M059J (cell line): ENCODE measurements around the gene TNNI2. TPM values are rescaled to one million over a fixed set of nuclear protein-coding genes. Genes with fewer than 3 reads are reported as not detected.

Experiments used
- DNase-seq: peaks from one replicate; pipeline ENCODE4 v3.0.0-alpha.2; 2012; ENCODE audit warnings: low read depth
- total RNA-seq: library from RNA; depleted of rRNA; stranded (reverse); fragments of >200 nt; shearing (Covaris generic); gene quantifications from 2 replicates; pipeline ENCODE4 v1.2.3, GENCODE V29; 2014

Gene TNNI2
- total RNA-seq, 1 experiment from 2014 or later: not detected

DNA sequence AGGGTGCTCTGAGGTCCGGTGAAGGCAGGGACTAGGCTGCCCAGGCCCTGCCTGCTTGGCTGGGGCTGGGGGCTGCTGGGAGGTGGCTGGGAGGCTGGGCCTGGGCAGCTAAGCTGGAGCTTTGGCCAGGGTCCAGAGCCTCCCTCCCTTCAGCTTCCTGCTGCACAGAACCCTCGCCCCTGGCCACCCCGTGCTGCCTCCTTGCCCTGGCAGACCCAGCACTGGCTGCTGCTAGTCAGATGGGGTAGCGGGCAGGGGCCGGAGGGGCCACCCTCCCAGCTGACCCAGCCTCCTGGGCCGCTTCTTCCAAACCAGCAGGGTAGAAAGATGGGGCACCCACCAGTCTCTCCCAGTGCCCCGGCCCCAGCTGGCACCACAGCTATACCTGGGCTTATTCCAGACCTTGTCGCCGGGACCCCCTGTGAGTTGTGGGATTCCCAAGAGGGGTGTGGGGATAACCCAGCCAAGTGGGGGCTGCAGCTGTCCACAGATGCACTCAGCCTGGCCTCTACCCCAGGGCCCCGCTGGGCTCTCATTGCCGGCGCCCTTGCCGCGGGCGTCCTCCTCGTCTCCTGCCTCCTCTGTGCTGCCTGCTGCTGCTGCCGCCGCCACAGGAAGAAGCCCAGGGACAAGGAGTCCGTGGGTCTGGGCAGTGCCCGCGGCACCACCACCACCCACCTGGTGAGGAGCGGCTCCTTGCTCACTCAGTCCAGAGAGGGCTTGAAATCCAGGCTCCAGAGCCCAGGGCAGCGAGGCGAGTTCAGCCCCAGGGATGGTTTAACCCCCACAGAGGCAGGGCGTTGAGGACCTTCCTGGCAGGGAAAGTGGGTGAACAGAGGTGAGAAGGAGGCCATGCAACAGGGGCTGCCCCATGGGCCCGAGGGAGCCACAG lies 3.8 kb upstream of the TNNI2 start, which contains the start of gene SYT8:
Gene SYT8 (plus strand): TSS at position 212 of the 892 bp plus-strand sequence. CDS start 116 bp downstream, at position 328.
- DNase-seq: no peak

DNA sequence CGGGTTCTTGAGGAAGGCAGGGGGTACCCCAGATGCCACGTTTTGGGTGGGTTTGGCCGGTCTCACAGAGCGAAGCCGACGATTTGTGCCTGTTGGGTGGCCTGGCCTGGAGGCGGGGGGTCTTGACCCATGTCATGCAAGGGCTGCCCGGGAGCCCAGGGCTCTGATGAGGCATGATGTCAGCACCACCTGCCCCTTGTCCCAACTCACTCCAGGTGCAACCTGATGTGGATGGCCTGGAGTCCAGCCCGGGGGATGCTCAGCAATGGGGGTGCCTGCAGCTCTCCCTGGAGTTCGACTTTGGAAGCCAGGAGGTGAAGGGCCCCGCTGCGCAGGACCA lies 3.1 kb upstream of the TNNI2 start:
- DNase-seq: no peak

DNA sequence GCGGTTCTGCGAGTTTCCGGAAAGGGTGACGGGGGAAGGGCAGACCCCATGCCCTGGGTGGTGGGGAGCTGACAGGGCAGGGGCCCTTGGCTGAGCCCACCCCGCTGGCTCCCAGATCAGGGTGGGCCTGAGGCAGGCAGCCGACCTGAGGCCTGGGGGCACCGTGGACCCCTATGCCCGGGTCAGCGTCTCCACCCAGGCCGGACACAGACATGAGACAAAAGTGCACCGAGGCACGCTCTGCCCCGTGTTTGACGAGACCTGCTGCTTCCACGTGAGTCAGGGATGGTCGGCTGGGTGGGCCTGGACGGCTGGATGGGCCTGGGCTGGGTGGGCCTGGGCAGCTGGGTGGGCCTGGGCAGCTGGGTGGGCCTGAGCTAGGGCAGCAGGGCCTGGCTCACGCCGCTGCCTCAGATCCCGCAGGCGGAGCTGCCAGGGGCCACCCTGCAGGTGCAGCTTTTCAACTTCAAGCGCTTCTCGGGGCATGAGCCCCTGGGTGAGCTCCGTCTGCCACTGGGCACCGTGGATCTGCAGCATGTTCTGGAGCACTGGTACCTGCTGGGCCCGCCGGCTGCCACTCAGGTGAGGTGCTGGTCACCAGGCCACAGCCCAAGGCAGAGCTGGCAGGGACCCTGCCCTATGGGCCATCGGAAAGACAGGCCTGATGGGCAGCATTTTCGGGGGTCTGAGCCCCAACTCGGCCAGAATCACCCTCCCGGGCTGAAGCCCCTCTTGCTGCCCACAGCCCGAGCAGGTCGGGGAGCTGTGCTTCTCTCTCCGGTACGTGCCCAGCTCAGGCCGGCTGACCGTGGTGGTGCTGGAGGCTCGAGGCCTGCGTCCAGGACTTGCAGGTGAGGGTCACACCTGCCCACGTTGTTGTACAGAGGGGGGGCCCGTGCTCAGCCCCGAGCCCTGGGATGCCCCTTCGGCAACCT lies 2.5 kb upstream of the TNNI2 start:
- DNase-seq: no peak

DNA sequence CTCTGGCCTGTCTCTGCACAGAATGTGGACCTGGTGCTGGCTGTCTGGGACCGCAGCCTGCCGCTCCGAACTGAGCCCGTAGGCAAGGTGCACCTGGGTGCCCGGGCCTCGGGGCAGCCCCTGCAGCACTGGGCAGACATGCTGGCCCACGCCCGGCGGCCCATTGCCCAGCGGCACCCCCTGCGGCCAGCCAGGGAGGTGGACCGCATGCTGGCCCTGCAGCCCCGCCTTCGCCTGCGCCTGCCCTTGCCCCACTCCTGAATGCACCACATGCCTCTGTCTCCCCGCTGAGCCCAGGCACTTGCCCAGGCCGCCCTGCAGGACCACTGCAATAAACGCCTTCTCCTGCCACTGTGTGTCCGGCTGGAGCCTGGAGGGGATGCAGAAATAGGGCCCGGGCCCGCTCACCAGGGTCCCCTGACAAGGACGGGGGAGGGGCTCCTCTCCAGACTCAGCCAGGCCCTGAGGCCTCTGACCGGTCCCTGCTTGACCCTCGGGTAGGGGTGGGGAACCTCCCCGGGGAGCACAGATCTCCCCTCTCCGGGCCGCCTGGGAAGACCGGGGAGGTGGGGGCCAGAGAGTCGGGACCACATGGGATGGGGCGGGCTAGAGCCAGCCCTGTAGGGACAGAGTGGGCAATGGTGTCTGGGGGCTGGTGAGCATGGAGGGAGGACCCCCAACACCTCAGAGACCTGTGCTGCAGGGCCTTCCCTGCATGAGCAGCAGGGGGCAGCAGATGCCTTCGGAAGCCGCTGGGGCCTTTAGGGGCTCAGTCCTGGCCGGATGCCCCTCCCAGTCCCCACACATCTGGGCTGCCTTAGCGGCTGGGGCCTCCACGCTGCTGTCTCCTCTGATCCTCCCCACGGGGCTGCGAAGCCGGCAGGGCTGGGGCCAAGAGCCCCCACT lies 1.4 kb upstream of the TNNI2 start:
- peak; percentile 47 for DNase-seq

DNA sequence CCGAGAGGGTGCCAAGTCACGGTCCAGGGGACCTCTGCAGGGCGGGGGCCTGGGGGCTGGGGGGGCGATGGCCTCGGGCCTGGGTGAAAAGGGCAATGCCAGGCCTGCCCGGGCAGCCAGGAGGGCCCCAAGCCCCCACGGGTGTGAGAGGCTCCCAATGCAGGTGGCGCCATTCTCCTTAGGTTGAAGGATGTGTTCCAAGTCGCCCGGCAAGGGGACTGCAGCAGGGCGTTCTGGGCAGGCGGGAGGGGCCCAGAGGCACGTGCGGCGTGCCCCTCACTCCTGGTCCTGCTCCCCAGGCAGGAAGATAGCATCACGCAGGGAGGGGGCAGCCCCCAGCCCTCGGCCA lies 730 bp upstream of the TNNI2 start:
- no peak for DNase-seq

DNA sequence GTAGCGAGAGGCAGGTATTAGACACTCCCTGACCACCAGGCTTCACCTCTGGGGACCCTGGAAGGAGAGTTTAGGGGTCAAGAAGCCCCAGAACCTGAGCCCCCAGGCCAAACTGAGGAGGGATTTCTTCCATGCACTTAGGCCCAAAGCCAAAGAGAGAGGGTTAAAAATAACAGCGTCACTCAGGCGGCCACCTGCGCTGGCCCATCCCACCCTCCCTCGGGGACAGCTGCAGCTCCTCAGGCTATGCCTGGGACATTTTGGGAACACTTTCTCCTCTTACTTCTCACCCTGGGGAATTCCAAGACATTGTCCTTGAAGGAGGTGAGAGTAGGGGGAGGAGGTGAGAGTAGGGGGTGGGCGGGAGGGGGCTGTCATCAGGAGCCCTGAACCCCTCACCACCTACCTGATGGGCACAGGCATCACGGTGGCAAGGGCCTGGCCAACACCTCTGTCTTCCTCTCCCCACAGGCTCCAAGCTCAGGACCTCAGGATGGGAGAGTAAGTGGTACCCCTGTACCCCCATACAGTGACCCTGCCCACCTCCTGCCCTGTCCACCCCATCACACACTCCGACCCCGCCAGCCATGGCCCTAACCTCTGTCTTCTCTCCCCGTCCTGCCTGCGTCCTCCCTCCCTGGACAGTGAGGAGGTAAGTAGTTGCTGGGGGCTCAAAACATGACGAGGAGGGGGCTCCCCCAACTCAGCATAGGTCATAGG lies 583 bp downstream of the TNNI2 start:
- no peak for DNase-seq

DNA sequence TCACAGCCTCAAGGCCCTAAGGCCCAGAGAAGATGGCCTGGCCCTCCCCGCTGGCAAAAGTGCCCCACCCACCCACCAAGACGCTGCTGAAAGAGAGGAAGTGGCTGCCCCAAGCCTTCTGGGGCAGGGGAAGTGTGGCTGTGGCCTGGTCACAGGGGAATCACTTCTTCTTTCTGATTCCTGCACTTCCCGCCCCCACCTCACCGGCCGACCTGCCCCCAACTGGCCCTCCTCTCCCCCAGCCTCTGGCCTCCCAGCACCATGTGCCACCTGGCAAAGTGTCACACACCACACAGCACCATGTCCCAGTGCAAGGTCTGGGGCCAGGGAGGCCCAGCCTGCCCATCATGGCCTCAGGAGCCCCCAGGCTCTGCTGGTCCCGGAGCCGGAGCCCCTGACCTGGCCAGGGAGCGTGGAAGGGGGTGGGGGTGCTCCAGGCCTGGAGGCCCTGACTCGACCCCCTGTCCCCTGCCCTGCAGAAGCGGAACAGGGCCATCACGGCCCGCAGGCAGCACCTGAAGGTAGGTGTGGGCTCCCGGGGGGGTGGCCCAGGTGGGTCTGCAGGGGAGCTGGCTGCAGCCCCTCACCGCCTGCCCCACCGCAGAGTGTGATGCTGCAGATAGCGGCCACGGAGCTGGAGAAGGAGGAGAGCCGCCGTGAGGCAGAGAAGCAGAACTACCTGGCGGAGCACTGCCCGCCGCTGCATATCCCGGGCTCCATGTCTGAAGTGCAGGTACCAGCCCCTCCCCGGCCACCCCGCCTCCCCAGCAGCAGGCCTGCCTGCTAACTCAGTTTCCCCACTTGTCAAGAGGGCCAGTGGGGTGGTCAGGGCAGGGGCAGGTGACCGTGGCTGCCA lies 1.4 kb downstream of the TNNI2 start:
- DNase-seq: no peak

DNA sequence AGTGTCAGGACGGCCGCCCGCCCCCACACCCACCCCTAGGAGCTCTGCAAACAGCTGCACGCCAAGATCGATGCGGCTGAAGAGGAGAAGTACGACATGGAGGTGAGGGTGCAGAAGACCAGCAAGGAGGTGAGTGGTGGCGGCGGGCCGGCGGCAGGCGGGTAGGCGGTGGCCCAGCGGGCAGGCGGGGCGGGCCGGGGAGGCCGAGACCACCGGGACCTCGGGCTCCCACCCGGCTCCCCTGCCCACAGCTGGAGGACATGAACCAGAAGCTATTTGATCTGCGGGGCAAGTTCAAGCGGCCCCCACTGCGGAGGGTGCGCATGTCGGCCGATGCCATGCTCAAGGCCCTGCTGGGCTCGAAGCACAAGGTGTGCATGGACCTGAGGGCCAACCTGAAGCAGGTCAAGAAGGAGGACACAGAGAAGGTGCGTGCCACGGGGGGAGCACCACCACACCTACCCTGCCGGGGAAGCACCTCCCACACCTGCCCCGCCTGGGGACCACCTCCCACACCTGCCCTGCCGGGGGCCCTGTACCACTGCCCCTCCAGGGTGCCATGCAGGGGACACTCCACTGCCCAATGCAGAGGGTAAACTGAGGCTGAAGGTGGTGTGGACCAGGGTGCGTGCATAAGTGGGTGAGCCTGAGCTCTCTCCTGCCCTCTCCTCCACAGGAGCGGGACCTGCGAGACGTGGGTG lies 2.1 kb downstream of the TNNI2 start:
- DNase-seq: no peak

DNA sequence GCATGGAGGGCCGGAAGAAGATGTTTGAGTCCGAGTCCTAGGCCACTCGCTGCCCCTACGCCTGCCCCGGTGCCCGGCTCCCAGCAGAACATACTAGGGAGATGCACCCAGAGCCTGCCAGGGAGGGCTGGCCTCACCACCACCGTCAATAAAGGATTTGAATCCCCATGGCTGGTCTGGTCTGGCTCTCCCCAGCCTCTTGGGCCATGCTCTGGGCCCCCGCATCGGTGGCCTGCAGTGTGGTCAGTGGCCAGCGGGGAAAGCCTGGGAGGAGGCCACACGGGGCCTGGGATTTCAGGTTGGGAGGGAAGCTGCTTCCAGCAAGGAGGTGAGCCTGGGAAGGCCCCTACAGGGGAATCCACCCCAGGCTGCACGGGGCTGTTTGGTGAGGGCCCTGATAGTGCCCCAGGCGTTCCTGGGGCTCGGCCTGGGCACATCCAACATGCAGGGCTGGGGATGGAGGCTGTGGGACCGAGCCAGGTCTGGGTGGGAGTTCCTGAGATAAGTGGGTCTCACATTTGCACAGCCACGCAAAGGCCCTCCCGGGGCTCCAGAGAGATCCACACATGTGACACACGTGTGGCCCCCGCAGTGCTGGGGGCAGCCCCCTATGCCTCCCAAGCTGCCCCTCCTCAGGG lies 2.8 kb downstream of the TNNI2 start:
- DNase-seq: no peak

DNA sequence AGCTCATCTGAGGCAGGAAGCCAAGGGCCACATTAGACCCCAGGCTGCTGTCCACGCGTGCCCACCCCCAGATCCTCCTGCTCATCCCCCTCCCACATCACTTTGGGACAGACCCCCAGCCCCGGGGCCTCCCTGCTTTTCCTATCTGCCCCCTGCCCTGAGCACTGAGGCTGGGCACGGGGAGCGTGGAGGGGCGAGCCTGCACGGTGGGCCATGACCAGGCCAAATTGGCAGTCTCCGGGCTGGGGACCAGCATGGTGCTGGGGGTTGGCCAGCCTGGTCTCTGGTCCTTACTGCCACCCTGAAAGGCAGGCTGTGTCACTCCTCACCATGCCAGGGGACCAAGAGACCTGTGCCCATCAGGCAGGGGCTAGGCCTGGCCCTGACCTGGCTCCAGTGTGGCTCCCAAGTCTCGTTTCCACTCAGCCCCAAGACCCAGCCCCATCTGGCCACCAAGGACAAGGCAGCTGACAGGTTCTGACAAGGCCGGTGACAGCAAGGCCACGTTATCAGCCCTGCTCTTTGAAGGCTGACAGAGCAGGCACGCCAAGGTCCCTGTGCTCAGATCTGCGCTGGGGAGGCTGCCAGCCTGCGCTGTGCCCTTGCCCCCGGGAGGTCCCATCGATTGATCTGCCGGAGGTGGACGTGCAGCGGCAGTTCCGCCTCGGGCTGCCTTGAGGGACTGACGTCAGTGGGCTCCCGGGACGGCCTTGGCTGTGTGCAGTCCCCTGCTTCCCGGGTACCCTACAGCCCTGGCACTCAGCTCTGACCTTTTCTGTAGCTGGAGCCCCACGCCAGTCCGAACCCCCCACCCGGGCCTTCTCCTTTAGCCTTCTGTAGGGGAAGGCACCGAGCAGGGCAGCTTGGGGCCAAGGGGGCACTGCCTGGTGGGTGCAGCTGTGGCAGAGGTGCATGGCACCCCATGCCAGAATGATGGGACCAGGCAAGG lies 3.6 kb downstream of the TNNI2 start:
- DNase-seq: no peak

DNA sequence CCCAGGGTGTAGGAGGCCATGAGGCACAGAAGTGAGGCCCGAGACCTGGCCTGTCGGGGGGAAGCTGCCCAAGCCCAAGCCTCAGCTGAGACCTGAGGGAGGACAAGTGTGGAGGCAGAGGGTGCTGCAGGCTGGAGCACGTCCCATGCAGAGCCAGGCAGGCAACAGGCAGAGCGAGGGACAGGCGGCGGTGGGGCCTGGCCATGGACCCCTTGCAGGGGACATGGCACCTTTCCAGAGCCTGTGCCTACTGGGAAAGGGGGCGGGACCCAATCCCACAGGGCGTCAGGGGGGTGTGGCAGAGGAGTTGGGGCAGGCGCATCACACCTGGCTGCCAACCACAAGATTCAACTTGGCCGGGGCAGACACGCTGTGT lies 4.3 kb downstream of the TNNI2 start:
- no peak for DNase-seq

DNA sequence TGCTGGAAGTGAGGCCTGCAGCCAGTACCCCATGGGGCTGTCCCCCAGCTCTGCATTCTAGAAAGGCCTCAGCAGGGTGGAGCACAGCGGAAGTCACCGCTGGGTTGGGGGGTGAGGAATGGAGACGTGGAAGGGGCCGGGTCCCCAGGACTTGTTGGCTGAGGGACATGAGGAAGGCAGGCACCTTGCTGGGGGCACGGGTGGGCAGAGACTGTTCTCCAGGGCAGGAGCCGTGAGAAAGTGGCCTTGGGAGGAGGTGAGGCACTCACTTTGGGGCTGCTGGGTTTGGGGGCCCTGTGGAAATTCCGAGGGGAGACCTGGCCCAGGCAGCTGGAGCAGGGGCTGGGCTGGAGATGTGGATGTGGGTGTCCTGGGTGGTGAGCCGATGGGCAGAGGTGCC lies 5.0 kb downstream of the TNNI2 start:
- DNase-seq: no peak

DNA sequence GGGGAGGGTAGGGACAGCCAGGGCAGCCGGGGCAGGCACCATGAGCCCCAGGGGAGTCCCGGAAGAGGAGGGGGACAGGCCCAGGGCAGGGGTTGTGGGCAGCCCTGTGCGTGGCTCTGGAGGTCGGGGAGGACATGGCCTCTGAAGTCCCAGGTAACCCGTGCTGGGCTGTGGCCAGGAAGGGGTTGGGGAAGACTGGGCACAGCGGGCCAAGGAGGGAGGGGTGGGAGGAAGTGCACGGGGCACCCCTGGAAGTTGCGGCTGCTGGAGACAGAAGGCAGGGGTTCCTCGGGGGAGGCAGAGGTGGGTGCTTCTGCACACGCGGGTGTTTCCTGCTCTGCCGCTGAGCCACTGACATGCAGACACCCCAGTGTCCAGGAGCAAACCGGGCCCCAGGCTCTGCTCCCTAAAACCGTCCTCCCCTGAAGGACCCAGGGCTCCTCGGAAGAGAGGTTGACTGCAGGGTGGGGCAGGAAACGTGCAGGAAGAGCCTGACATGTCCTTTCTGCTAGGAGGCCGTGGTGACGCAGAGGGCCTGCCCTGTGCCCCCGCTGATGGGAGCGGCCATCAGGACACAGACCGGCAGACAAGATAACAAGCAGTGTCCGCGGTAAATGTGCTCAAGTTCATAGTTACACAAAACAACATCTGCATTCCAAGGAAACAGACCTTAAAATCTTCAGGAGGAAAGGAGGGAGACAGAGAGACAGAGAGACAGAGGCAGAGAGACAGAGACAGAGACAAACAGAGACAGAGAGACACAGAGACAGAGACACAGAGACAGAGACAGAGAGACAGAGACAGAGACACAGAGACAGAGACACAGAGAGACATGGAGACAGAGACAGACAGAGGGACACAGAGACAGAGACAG lies 5.7 kb downstream of the TNNI2 start:
- DNase-seq: no peak

DNA sequence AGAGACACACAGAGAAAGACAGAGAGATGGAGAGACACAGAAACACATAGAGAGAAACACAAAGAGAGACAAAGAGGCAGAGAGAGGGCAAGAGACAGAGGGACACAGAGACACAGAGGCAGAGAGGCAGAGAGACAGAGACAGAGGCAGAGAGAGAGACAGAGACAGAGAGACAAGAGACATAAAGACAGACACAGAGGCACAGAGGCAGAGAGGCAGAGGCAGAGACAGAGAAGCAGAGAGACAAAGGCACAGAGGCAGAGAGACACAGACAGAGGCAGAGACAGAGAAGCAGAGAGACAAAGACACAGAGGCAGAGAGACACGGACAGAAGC lies 6.3 kb downstream of the TNNI2 start:
- DNase-seq: no peak

DNA sequence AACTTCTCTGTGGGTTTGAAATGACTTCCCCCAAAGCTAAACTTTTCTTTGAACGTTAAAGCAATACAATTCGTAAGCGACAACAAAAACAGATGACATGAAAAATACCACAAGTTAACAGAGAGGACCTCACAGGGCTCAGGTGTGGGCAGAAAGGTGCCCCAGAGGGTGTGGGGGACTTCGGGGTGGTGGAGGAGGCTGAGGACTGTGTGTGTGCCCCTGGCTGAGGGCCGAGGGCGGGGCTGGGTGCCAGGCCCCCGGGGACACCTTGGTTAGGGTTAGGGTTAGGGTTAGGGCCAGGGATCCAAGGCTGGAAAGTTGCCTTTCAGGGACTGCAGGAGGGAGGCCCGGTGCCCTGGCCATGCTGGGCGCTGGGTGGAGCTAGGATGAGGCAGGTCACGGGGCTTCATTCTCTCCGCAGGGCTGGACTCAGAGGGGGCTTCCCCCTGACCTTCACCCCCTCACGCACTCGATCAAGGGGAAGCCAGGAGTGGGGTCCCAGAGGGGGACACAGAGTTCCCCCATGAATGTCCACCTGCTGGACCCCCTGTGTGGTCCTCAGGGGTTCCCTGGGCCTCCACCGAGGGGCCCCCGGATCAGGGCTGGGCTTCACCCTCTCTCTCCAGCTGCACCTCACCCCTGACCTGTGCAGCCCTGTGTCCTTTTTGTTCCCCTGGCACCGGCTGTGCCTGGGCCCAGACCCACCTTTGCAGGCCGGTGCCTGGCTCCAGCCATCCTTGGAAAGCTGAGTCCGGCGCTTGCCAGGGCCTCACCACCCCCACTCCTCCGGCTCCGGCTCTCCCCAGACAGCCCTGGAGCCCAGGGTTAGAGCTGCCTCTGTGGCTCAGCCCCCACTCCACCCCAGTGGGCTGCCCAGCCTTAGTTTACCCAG lies 7.0 kb downstream of the TNNI2 start:
- DNase-seq: no peak

DNA sequence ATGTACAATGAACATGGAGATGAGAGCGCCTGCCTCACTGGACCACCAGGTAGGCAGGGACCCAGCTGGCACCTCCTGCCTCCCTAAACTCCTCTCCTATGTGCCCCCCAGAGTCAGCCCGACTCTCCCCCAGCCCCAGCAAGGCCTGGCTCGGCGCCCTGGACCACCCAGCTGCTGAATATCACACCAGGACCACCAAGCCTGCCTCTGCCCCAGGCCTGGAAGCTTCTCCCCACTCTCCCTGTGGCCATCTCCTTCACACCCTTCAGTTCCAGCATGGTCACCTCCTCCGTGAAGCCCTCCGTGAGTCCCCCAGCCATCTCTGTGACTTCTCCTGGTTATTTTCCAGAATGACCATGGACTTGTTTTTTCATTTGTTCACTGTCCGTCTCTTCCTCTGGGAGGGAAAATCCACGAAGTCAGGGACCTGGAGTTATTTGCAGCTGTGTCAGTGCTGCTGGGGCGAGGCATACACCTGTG lies 7.7 kb downstream of the TNNI2 start:
- no peak for DNase-seq
